GM23338 (cell line): ENCODE measurements around the gene ADAM10. TPM values are rescaled to one million over a fixed set of nuclear protein-coding genes. Genes with fewer than 3 reads are reported as not detected.

Experiments used
- ATAC-seq: fragments of 200-7000 bp; cut with Tn5 transposase; 3 replicates; pipeline ENCODE4 v1.9.1; 2020
- DNase-seq: peaks from one replicate; pipeline ENCODE4 v3.0.0-alpha.2; 2015; ENCODE audit warnings: low spot score
- H2AFZ ChIP-seq: fragments of 200-600 bp; sonication (generic); 2 replicates; pipeline ENCODE4 v1.8.0; 2016; ENCODE audit warnings: antibody characterized with exemption, mild to moderate bottlenecking, moderate library complexity
- H3F3A ChIP-seq: fragments of 200-600 bp; sonication (generic); replicated peaks from 2 replicates; pipeline ENCODE4 v1.8.0; 2017; ENCODE audit warnings: antibody characterized with exemption, mixed run types, low read depth
- H3K27ac ChIP-seq: fragments of 200-600 bp; sonication (generic); 2 replicates; pipeline ENCODE4 v1.6.1; 2016; ENCODE audit warnings: low read depth
- H3K27me3 ChIP-seq: fragments of 200-600 bp; sonication (generic); 2 replicates; pipeline ENCODE4 v1.8.0; 2016; ENCODE audit warnings: mild to moderate bottlenecking, mixed run types, moderate library complexity; ENCODE audit not compliant: insufficient read depth
- H3K36me3 ChIP-seq: fragments of 200-600 bp; sonication (generic); 2 replicates; pipeline ENCODE4 v1.8.0; 2016; ENCODE audit warnings: mild to moderate bottlenecking; ENCODE audit not compliant: insufficient read depth
- H3K4me1 ChIP-seq: fragments of 200-600 bp; sonication (generic); 2 replicates; pipeline ENCODE4 v1.8.0; 2016; ENCODE audit warnings: mild to moderate bottlenecking, moderate library complexity; ENCODE audit not compliant: insufficient read depth
- H3K4me2 ChIP-seq: fragments of 200-600 bp; sonication (generic); 2 replicates; pipeline ENCODE4 v1.7.1; 2017; ENCODE audit warnings: mixed run types
- H3K4me3 ChIP-seq: fragments of 200-600 bp; sonication (generic); 2 replicates; pipeline ENCODE4 v1.6.1; 2016; ENCODE audit warnings: mixed run types
- H3K79me2 ChIP-seq: fragments of 200-600 bp; sonication (generic); replicated peaks from 2 replicates; pipeline ENCODE4 v1.8.0; 2017; ENCODE audit warnings: mild to moderate bottlenecking; ENCODE audit not compliant: insufficient read depth
- H3K9me2 ChIP-seq: fragments of 200-600 bp; sonication (generic); 2 replicates; pipeline ENCODE4 v1.8.0; 2017; ENCODE audit not compliant: insufficient read depth
- H4K20me1 ChIP-seq: fragments of 200-600 bp; sonication (generic); replicated peaks from 2 replicates; pipeline ENCODE4 v1.8.0; 2017; ENCODE audit warnings: mild to moderate bottlenecking; ENCODE audit not compliant: insufficient read depth
- H3K27ac Mint-ChIP-seq: 2 replicates; pipeline ENCODE4 v1.8.0; 2020; ENCODE audit warnings: inconsistent platforms, mild to moderate bottlenecking, moderate library complexity, mixed read lengths
- H3K27me3 Mint-ChIP-seq: 3 replicates; pipeline ENCODE4 v1.8.0; 2022; ENCODE audit warnings: low read depth, mild to moderate bottlenecking, moderate library complexity, mixed read lengths, inconsistent platforms; ENCODE audit not compliant: insufficient read depth, poor library complexity
- H3K36me3 Mint-ChIP-seq: 3 replicates; pipeline ENCODE4 v1.8.0; 2021; ENCODE audit warnings: low read depth, mild to moderate bottlenecking, inconsistent platforms, moderate library complexity, mixed read lengths
- H3K4me1 Mint-ChIP-seq: 3 replicates; pipeline ENCODE4 v1.8.0; 2020; ENCODE audit warnings: mild to moderate bottlenecking, inconsistent platforms, mixed read lengths
- H3K4me3 Mint-ChIP-seq: 3 replicates; pipeline ENCODE4 v1.8.0; 2021; ENCODE audit warnings: moderate library complexity, mild to moderate bottlenecking, inconsistent platforms, mixed read lengths
- H3K9me3 Mint-ChIP-seq: 3 replicates; pipeline ENCODE4 v1.8.0; 2020; ENCODE audit warnings: moderate library complexity, mild to moderate bottlenecking, inconsistent platforms, mixed read lengths
- CREB1 ChIP-seq: fragments of 250-450 bp; sonication (Bioruptor Pico); IDR thresholded peaks from 2 replicates; pipeline ENCODE4 v1.5.0; 2020; ENCODE audit warnings: low read depth, mild to moderate bottlenecking, moderate library complexity
- EZH2 ChIP-seq: fragments of 200-600 bp; sonication (generic); IDR thresholded peaks from one replicate; pipeline ENCODE4 v1.8.0; 2017; ENCODE audit warnings: antibody characterized with exemption, mild to moderate bottlenecking, low read depth; ENCODE audit not compliant: unreplicated experiment
- EZH2phosphoT487 ChIP-seq: fragments of 200-600 bp; sonication (generic); IDR thresholded peaks from one replicate; pipeline ENCODE4 v1.8.1; 2018; ENCODE audit warnings: antibody characterized with exemption; ENCODE audit not compliant: unreplicated experiment
- JUNB ChIP-seq: IDR thresholded peaks from one replicate; pipeline ENCODE4 v1.6.1; 2016; ENCODE audit warnings: antibody characterized with exemption; ENCODE audit not compliant: unreplicated experiment
- POLR2AphosphoS5 ChIP-seq: IDR thresholded peaks from 2 replicates; pipeline ENCODE4 v1.6.1; 2016; ENCODE audit warnings: antibody characterized with exemption, low read depth
- STAT1 ChIP-seq: IDR thresholded peaks from one replicate; pipeline ENCODE4 v1.6.1; 2016; ENCODE audit warnings: antibody characterized with exemption; ENCODE audit not compliant: unreplicated experiment
- ZNF114 ChIP-seq: fragments of 250-450 bp; sonication (Bioruptor Pico); IDR thresholded peaks from 2 replicates; pipeline ENCODE4 v1.5.0; 2020; ENCODE audit warnings: mild to moderate bottlenecking, moderate library complexity
- ZNF331 ChIP-seq: fragments of 250-450 bp; sonication (Bioruptor Pico); IDR thresholded peaks from 2 replicates; pipeline ENCODE4 v1.5.0; 2020; ENCODE audit warnings: low read depth, mild to moderate bottlenecking, moderate library complexity
- polyA plus RNA-seq: library from polyadenylated mRNA; unstranded; fragments of >200 nt; fragmentation: Nextera tagmentation; extraction: Ambion mirVana; gene quantifications from 2 replicates; pipeline ENCODE4 v1.2.1, GENCODE V29; 2016
- total RNA-seq: library from RNA; depleted of rRNA; stranded (reverse); fragments of >200 nt; shearing (Covaris generic); gene quantifications from 2 replicates; pipeline ENCODE4 v1.2.3, GENCODE V29; 2014
- TF ChIP-seq, protein P1 (sequence below): IDR thresholded peaks from one replicate; pipeline ENCODE4 v1.6.1; 2018; ENCODE audit warnings: antibody characterized with exemption; ENCODE audit not compliant: unreplicated experiment
- TF ChIP-seq, protein P2 (sequence below), 2 experiments: fragments of 200-600 bp in 1 of 2; sonication (generic) in 1 of 2; conservative IDR thresholded peaks; 2 replicates each; pipeline versions ENCODE4 v1.5.1 to v1.6.1; 2016 to 2017; ENCODE audit warnings: antibody characterized with exemption in 2 of 2, low read depth in 2 of 2, mild to moderate bottlenecking in 2 of 2, moderate library complexity in 1 of 2
- TF ChIP-seq, protein P3 (sequence below): IDR thresholded peaks from 2 replicates; pipeline ENCODE4 v1.6.1; 2016; ENCODE audit warnings: antibody characterized with exemption
- TF ChIP-seq, protein P4 (sequence below): fragments of 250-450 bp; sonication (Bioruptor Pico); IDR thresholded peaks from 2 replicates; pipeline ENCODE4 v1.5.0; 2020; ENCODE audit warnings: mild to moderate bottlenecking, moderate library complexity

Gene ADAM10
- total and polyA plus RNA-seq, 2 experiments from 2014 or later = 25.0 to 114 TPM

DNA sequence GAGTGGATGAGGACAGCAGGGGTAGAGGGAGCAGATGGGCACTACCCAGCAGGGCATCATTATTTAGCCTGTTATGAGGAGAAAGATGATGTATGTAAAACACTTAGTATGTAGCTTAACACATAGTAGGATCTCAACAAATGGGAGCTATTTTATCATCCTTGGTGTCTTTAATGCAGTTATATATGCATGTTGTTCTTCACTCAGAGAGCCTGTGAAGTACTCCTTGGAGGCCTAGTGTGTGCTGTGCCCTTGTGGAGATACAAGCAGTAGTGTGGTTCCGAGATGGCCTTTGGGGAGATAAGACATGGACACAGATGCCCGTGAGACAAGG is 193.5 kb downstream of the ADAM10 start:
- DNase-seq (no peak), ATAC-seq (no peak)
- Mint-ChIP-seq H3K4me3 (no peak overlapping the region), H3K36me3 (peaks cover 5% of the 10 kb centered on the region; the same call in 1 of the 3 replicates), H3K9me3 (peaks cover 10% of the 10 kb centered on the region; the same call in 2 of the 3 replicates), H3K4me1 (peaks cover 32% of the 10 kb centered on the region), H3K27me3 (peaks cover 12% of the 10 kb centered on the region), H3K27ac (no peak overlapping the region)
- H3K79me2 ChIP-seq = no peaks in the 10 kb centered on the region
- no peaks in the 10 kb centered on the region for H3F3A ChIP-seq
- H3K4me3 ChIP-seq = no peak overlapping the region
- peak overlapping the region; percentile 76 for H2AFZ ChIP-seq
- H3K4me2 ChIP-seq = no peak overlapping the region
- H3K27me3 ChIP-seq = no peaks in the 10 kb centered on the region
- no peaks in the 10 kb centered on the region for H4K20me1 ChIP-seq
- no peaks in the 10 kb centered on the region; the same call in 1 of the 2 replicates for H3K36me3 ChIP-seq
- TF ChIP-seq EZH2phosphoT487 = no peak
- no peak for TF ChIP-seq EZH2
- no peak for TF ChIP-seq POLR2AphosphoS5
- TF ChIP-seq JUNB = no peak
- TF ChIP-seq, protein P1, sequence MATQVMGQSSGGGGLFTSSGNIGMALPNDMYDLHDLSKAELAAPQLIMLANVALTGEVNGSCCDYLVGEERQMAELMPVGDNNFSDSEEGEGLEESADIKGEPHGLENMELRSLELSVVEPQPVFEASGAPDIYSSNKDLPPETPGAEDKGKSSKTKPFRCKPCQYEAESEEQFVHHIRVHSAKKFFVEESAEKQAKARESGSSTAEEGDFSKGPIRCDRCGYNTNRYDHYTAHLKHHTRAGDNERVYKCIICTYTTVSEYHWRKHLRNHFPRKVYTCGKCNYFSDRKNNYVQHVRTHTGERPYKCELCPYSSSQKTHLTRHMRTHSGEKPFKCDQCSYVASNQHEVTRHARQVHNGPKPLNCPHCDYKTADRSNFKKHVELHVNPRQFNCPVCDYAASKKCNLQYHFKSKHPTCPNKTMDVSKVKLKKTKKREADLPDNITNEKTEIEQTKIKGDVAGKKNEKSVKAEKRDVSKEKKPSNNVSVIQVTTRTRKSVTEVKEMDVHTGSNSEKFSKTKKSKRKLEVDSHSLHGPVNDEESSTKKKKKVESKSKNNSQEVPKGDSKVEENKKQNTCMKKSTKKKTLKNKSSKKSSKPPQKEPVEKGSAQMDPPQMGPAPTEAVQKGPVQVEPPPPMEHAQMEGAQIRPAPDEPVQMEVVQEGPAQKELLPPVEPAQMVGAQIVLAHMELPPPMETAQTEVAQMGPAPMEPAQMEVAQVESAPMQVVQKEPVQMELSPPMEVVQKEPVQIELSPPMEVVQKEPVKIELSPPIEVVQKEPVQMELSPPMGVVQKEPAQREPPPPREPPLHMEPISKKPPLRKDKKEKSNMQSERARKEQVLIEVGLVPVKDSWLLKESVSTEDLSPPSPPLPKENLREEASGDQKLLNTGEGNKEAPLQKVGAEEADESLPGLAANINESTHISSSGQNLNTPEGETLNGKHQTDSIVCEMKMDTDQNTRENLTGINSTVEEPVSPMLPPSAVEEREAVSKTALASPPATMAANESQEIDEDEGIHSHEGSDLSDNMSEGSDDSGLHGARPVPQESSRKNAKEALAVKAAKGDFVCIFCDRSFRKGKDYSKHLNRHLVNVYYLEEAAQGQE = no peak
- no peak for TF ChIP-seq ZNF331 (CRISPR knock-in tag)
- TF ChIP-seq STAT1 = no peak
- TF ChIP-seq, protein P2, sequence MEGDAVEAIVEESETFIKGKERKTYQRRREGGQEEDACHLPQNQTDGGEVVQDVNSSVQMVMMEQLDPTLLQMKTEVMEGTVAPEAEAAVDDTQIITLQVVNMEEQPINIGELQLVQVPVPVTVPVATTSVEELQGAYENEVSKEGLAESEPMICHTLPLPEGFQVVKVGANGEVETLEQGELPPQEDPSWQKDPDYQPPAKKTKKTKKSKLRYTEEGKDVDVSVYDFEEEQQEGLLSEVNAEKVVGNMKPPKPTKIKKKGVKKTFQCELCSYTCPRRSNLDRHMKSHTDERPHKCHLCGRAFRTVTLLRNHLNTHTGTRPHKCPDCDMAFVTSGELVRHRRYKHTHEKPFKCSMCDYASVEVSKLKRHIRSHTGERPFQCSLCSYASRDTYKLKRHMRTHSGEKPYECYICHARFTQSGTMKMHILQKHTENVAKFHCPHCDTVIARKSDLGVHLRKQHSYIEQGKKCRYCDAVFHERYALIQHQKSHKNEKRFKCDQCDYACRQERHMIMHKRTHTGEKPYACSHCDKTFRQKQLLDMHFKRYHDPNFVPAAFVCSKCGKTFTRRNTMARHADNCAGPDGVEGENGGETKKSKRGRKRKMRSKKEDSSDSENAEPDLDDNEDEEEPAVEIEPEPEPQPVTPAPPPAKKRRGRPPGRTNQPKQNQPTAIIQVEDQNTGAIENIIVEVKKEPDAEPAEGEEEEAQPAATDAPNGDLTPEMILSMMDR (conservative IDR thresholded peaks at IDR 0.05; ENCODE audit: low read depth in 2 of 2) = no peak
- TF ChIP-seq, protein P3, sequence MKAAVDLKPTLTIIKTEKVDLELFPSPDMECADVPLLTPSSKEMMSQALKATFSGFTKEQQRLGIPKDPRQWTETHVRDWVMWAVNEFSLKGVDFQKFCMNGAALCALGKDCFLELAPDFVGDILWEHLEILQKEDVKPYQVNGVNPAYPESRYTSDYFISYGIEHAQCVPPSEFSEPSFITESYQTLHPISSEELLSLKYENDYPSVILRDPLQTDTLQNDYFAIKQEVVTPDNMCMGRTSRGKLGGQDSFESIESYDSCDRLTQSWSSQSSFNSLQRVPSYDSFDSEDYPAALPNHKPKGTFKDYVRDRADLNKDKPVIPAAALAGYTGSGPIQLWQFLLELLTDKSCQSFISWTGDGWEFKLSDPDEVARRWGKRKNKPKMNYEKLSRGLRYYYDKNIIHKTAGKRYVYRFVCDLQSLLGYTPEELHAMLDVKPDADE = no peak
- TF ChIP-seq, protein P4, sequence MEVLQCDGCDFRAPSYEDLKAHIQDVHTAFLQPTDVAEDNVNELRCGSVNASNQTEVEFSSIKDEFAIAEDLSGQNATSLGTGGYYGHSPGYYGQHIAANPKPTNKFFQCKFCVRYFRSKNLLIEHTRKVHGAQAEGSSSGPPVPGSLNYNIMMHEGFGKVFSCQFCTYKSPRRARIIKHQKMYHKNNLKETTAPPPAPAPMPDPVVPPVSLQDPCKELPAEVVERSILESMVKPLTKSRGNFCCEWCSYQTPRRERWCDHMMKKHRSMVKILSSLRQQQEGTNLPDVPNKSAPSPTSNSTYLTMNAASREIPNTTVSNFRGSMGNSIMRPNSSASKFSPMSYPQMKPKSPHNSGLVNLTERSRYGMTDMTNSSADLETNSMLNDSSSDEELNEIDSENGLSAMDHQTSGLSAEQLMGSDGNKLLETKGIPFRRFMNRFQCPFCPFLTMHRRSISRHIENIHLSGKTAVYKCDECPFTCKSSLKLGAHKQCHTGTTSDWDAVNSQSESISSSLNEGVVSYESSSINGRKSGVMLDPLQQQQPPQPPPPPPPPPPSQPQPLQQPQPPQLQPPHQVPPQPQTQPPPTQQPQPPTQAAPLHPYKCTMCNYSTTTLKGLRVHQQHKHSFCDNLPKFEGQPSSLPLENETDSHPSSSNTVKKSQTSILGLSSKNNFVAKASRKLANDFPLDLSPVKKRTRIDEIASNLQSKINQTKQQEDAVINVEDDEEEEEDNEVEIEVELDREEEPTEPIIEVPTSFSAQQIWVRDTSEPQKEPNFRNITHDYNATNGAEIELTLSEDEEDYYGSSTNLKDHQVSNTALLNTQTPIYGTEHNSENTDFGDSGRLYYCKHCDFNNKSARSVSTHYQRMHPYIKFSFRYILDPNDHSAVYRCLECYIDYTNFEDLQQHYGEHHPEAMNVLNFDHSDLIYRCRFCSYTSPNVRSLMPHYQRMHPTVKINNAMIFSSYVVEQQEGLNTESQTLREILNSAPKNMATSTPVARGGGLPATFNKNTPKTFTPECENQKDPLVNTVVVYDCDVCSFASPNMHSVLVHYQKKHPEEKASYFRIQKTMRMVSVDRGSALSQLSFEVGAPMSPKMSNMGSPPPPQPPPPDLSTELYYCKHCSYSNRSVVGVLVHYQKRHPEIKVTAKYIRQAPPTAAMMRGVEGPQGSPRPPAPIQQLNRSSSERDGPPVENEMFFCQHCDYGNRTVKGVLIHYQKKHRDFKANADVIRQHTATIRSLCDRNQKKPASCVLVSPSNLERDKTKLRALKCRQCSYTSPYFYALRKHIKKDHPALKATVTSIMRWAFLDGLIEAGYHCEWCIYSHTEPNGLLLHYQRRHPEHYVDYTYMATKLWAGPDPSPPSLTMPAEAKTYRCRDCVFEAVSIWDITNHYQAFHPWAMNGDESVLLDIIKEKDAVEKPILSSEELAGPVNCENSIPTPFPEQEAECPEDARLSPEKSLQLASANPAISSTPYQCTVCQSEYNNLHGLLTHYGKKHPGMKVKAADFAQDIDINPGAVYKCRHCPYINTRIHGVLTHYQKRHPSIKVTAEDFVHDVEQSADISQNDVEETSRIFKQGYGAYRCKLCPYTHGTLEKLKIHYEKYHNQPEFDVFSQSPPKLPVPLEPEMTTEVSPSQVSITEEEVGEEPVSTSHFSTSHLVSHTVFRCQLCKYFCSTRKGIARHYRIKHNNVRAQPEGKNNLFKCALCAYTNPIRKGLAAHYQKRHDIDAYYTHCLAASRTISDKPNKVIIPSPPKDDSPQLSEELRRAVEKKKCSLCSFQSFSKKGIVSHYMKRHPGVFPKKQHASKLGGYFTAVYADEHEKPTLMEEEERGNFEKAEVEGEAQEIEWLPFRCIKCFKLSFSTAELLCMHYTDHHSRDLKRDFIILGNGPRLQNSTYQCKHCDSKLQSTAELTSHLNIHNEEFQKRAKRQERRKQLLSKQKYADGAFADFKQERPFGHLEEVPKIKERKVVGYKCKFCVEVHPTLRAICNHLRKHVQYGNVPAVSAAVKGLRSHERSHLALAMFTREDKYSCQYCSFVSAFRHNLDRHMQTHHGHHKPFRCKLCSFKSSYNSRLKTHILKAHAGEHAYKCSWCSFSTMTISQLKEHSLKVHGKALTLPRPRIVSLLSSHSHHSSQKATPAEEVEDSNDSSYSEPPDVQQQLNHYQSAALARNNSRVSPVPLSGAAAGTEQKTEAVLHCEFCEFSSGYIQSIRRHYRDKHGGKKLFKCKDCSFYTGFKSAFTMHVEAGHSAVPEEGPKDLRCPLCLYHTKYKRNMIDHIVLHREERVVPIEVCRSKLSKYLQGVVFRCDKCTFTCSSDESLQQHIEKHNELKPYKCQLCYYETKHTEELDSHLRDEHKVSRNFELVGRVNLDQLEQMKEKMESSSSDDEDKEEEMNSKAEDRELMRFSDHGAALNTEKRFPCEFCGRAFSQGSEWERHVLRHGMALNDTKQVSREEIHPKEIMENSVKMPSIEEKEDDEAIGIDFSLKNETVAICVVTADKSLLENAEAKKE = no peak
- TF ChIP-seq CREB1 (CRISPR knock-in tag) = no peak
- TF ChIP-seq ZNF114 (CRISPR knock-in tag) = no peak
- no peak overlapping the region for H3K27ac ChIP-seq
- peaks cover 16% of the 10 kb centered on the region for H3K4me1 ChIP-seq
- 0 out of 2 replicates have a peak, but pooled peaks cover 5% of the 10 kb centered on the region for H3K9me2 ChIP-seq
